ENCODE measurements around the gene OTOGL. TPM values are rescaled to one million over a fixed set of nuclear protein-coding genes. Genes with fewer than 3 reads are reported as not detected.

Gene OTOGL
- total RNA-seq, 3 donors from 2014 or later = 0.10 to 0.66 (median 0.61) TPM

DNA sequence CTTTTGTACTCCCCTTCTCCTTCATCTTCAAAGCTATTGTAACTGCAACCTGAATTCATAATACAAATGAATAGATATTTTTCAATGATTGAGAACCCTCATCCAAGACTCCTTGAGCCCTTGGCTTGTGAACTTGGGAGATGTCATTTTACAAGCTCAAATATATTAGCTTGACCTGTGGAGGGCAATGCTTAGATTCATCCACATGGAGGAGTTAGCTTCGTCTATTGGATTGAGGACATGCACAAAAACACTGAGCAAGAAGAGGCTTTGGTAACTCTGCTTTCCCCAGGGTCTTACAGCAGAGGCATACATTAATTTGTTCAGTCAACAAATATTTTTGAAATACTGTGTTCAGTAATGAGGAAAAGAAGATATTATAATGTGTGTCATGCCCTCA lies 101.1 kb downstream of the OTOGL start:
- no peak overlapping the region for H3K4me3 ChIP-seq
- H3K36me3 ChIP-seq (ENCODE audit: low read depth) = no peaks in the 10 kb centered on the region
- H3K4me1 ChIP-seq (ENCODE audit: low read depth) = no peaks in the 10 kb centered on the region
- intact Hi-C loops (cut with DNase I, micrococcal nuclease) = no loop called here
- H3K9me3 ChIP-seq = no peaks in the 10 kb centered on the region
- DNase-seq = no peak
- no peak for TF ChIP-seq CTCF (IDR thresholded peaks at IDR 0.05)
- ATAC-seq = no peak

GRCh38 chr12:80201908-80202307 lies 102.6 kb downstream of the OTOGL start:
- Histone ChIP-seq H3K9me3 (no peaks in the 10 kb centered on the region), H3K4me1 (ENCODE audit: low read depth) (no peaks in the 10 kb centered on the region), H3K36me3 (ENCODE audit: low read depth) (no peaks in the 10 kb centered on the region), H3K4me3 (no peak overlapping the region)
- ATAC-seq (no peak), DNase-seq (no peak)
- intact Hi-C loops (cut with DNase I, micrococcal nuclease) = no loop called here
- TF ChIP-seq CTCF (IDR thresholded peaks at IDR 0.05) = no peak

DNA sequence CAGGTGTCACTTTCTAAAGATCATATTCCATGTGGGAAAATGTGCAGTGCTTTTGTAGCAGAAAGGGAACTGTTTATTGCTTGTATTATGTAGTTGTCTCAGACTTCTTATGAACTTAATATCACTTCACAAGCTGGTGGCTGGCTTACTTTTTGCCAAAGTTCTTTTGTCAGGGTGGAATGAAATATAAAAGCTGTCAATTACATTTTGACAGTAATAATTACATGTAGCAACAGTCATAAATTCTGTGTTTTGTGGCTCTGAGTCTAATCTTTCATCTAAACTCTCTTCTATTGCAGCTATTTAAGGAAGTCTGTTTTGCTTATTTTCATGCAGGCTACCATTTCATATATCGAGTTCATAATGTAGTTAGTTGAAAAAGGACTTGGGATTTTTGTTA lies 106.6 kb downstream of the OTOGL start:
- intact Hi-C loops (cut with DNase I, micrococcal nuclease) = no loop called here
- no peak for TF ChIP-seq CTCF (IDR thresholded peaks at IDR 0.05)
- no peak for ATAC-seq
- no peak for DNase-seq
- H3K9me3 ChIP-seq = no peaks in the 10 kb centered on the region
- H3K4me1 ChIP-seq (ENCODE audit: low read depth) = no peaks in the 10 kb centered on the region
- no peaks in the 10 kb centered on the region for H3K36me3 ChIP-seq (ENCODE audit: low read depth)
- H3K4me3 ChIP-seq = no peak overlapping the region

- Histone ChIP-seq H3K36me3 (ENCODE audit: low read depth) (no peaks in the 10 kb centered on the region), H3K4me1 (ENCODE audit: low read depth) (no peaks in the 10 kb centered on the region), H3K4me3 (no peak overlapping the region), H3K9me3 (no peaks in the 10 kb centered on the region)
- no peak for TF ChIP-seq CTCF (IDR thresholded peaks at IDR 0.05)
- DNase-seq = no peak
- ATAC-seq = no peak
- intact Hi-C loops (cut with DNase I, micrococcal nuclease) = no loop called here
Observed at GRCh38 chr12:80208071-80208470, 108.7 kb downstream of the OTOGL start.

DNA sequence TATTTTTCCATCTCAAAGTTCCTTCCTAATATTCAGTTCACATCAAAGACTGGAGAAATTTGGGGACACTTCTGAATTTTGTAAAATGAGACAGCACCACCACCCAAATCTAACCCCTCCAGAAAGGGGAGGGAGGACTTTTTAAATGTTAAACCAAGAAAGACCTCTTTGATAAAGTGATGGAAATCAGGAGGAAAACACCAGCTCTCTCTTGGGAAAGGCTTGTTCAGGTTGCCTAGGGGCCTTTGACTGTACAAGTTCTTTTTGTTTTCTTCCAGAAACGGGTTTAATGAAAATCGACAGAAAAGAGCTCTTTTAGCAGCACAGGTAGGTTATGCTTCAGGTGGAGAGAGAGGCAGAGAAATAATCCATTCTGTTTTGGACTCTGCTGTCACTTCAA lies 112.3 kb downstream of the OTOGL start:
- no peaks in the 10 kb centered on the region for H3K4me1 ChIP-seq (ENCODE audit: low read depth)
- no peaks in the 10 kb centered on the region for H3K9me3 ChIP-seq
- no peaks in the 10 kb centered on the region for H3K36me3 ChIP-seq (ENCODE audit: low read depth)
- no peak overlapping the region for H3K4me3 ChIP-seq
- DNase-seq (no peak), ATAC-seq (no peak)
- intact Hi-C loops (cut with DNase I, micrococcal nuclease) = no loop called here
- no peak for TF ChIP-seq CTCF (IDR thresholded peaks at IDR 0.05)

DNA sequence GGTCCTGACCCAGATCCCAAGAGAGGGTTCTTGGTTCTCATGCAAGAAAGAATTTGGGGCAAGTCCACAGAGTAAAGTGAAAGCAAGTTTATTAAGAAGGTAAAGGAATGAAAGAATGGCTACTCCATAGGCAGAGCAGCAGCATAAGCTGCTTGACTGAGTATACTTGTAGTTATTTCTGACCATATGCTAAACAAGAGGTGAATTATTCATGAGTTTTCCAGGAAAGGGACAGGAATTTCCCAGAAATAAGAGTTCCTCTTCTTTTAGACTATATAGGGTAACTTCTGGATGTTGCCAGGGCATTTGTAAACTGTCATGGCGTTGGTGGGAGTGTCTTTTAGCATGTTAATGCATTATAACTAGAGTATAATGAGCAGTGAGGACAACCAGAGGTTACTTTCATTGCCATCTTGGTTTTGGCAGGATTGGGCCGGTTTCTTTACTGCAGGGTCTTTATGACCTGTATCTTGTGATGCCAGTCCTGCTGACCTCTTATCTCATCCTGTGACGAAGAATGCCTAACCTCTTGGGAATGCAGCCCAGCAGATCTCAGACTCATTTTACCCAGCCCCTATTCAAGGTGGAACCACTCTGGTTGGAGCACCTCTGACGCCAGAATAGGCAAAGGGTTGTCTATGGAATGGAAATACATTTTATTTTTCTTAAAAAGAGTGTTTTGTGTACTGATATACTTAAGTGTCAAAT lies 113.8 kb downstream of the OTOGL start:
- no peaks in the 10 kb centered on the region for H3K9me3 ChIP-seq
- H3K4me1 ChIP-seq (ENCODE audit: low read depth) = no peaks in the 10 kb centered on the region
- intact Hi-C loops (cut with DNase I, micrococcal nuclease) = no loop called here
- H3K4me3 ChIP-seq = no peak overlapping the region
- no peaks in the 10 kb centered on the region for H3K36me3 ChIP-seq (ENCODE audit: low read depth)
- TF ChIP-seq CTCF (IDR thresholded peaks at IDR 0.05) = no peak
- ATAC-seq (no peak), DNase-seq (no peak)

Data from mucosa of descending colon (tissue), 3 donors.